ENCODE results near the gene THAP4. TPM values are rescaled to one million over a fixed set of nuclear protein-coding genes. Genes with fewer than 3 reads are reported as not detected.
A peak's percentile ranks its signal among the peaks of the same experiment; 100 is the strongest.

Gene THAP4
- total RNA-seq, 2 donors from 2014 or later, result 54.6 to 66.1 TPM

GRCh38 chr2:241638940-241639339 is 2.0 kb upstream of the THAP4 start:
- no peak for DNase-seq
- peaks cover 6% of the 10 kb centered on the region for H3K9me3 Mint-ChIP-seq
- peak overlapping the region; percentile 66 for H3K27ac Mint-ChIP-seq

GRCh38 chr2:241637795-241638660 is 1.1 kb upstream of the THAP4 start:
- 3 to 4% methylated on average over 15 to 67 of the region's 67 CpGs for WGBS, 2 experiments (ENCODE audit: insufficient coverage in 1 of 2, insufficient read length in 1 of 2)
- no peaks in the 10 kb centered on the region for H3K27me3 Mint-ChIP-seq (ENCODE audit: insufficient read depth)
- no peak for TF ChIP-seq CTCF (conservative IDR thresholded peaks at IDR 0.05)
- H3K4me1 Mint-ChIP-seq, result peaks cover 28% of the 10 kb centered on the region
- peak overlapping the region; percentile 77 for H3K4me3 Mint-ChIP-seq
- H3K9me3 Mint-ChIP-seq, result peaks cover 6% of the 10 kb centered on the region
- H3K27ac Mint-ChIP-seq, result peak overlapping the region; percentile 93
- peak overlapping the region; percentile 93 for H3K27ac ChIP-seq (ENCODE audit: low read depth, low read length)
- peaks cover 30% of the 10 kb centered on the region for H3K36me3 ChIP-seq (ENCODE audit: control insufficient read depth, insufficient read depth, low read length)
- DNase-seq, result no peak
- peak overlapping the region; percentile 97 for H3K9ac ChIP-seq (ENCODE audit: extremely low read depth, low read length, poor library complexity, severe bottlenecking)
- H3K4me3 ChIP-seq (ENCODE audit: low read length), result peak overlapping the region; percentile 83
- peaks cover 15% of the 10 kb centered on the region for H3K9me3 ChIP-seq (ENCODE audit: control insufficient read depth, low read length)
- H3K4me1 ChIP-seq (ENCODE audit: control insufficient read depth, insufficient read depth, low read length), result no peaks in the 10 kb centered on the region
- no peaks in the 10 kb centered on the region for H3K27me3 ChIP-seq (ENCODE audit: control insufficient read depth, insufficient read depth, low read length, poor library complexity, severe bottlenecking)
- H3K36me3 Mint-ChIP-seq (ENCODE audit: low read depth), result peaks cover 28% of the 10 kb centered on the region

More at GRCh38 chr2:241638940-241639339, 2.0 kb upstream of the THAP4 start:
- peaks cover 28% of the 10 kb centered on the region for H3K4me1 Mint-ChIP-seq
- no peak overlapping the region for H3K9ac ChIP-seq (ENCODE audit: extremely low read depth, low read length, poor library complexity, severe bottlenecking)
- H3K27me3 ChIP-seq (ENCODE audit: control insufficient read depth, insufficient read depth, low read length, poor library complexity, severe bottlenecking), result no peaks in the 10 kb centered on the region
- peaks cover 24% of the 10 kb centered on the region for H3K36me3 Mint-ChIP-seq (ENCODE audit: low read depth)
- peaks cover 15% of the 10 kb centered on the region for H3K9me3 ChIP-seq (ENCODE audit: control insufficient read depth, low read length)
- H3K4me1 ChIP-seq (ENCODE audit: control insufficient read depth, insufficient read depth, low read length), result no peaks in the 10 kb centered on the region
- peak overlapping the region; percentile 77 for H3K4me3 Mint-ChIP-seq
- WGBS, 2 experiments (ENCODE audit: insufficient coverage in 1 of 2, insufficient read length in 1 of 2), result 96 to 97% methylated on average over 14 of the region's 14 CpGs
- H3K4me3 ChIP-seq (ENCODE audit: low read length), result peak overlapping the region; percentile 83
- no peaks in the 10 kb centered on the region for H3K27me3 Mint-ChIP-seq (ENCODE audit: insufficient read depth)
- H3K27ac ChIP-seq (ENCODE audit: low read depth, low read length), result no peak overlapping the region
- no peak for TF ChIP-seq CTCF (conservative IDR thresholded peaks at IDR 0.05)
- H3K36me3 ChIP-seq (ENCODE audit: control insufficient read depth, insufficient read depth, low read length), result peaks cover 21% of the 10 kb centered on the region

GRCh38 chr2:241636182-241637017 is 558 bp downstream of the THAP4 start:
- H3K4me3 ChIP-seq (ENCODE audit: low read length), result peak overlapping the region; percentile 95
- Mint-ChIP-seq H3K4me3 (peak overlapping the region; percentile 77), H3K9me3 (peaks cover 6% of the 10 kb centered on the region), H3K27me3 (ENCODE audit: insufficient read depth) (no peaks in the 10 kb centered on the region), H3K4me1 (peaks cover 24% of the 10 kb centered on the region), H3K36me3 (ENCODE audit: low read depth) (peaks cover 37% of the 10 kb centered on the region), H3K27ac (peak overlapping the region; percentile 74)
- peak overlapping the region; percentile 76 for H3K9ac ChIP-seq (ENCODE audit: extremely low read depth, low read length, poor library complexity, severe bottlenecking)
- H3K27ac ChIP-seq (ENCODE audit: low read depth, low read length), result peak overlapping the region; percentile 32
- WGBS, 2 experiments (ENCODE audit: insufficient coverage in 1 of 2, insufficient read length in 1 of 2), result 0 to 2% methylated on average over 10 to 97 of the region's 97 CpGs
- peaks cover 15% of the 10 kb centered on the region for H3K9me3 ChIP-seq (ENCODE audit: control insufficient read depth, low read length)
- H3K27me3 ChIP-seq (ENCODE audit: control insufficient read depth, insufficient read depth, low read length, poor library complexity, severe bottlenecking), result no peaks in the 10 kb centered on the region
- H3K36me3 ChIP-seq (ENCODE audit: control insufficient read depth, insufficient read depth, low read length), result peaks cover 46% of the 10 kb centered on the region
- DNase-seq, result peak; percentile 81
- no peaks in the 10 kb centered on the region for H3K4me1 ChIP-seq (ENCODE audit: control insufficient read depth, insufficient read depth, low read length)
- no peak for TF ChIP-seq CTCF (conservative IDR thresholded peaks at IDR 0.05)

Data from endodermal cell (in vitro differentiated cells).